Measurements from ENCODE around the gene TMEM31.
"Not testable (repeated sequence)": the region's sequence is repeated elsewhere in the genome, so short reads cannot be mapped to it uniquely, and the experiment has no call there.

Gene TMEM31

DNA sequence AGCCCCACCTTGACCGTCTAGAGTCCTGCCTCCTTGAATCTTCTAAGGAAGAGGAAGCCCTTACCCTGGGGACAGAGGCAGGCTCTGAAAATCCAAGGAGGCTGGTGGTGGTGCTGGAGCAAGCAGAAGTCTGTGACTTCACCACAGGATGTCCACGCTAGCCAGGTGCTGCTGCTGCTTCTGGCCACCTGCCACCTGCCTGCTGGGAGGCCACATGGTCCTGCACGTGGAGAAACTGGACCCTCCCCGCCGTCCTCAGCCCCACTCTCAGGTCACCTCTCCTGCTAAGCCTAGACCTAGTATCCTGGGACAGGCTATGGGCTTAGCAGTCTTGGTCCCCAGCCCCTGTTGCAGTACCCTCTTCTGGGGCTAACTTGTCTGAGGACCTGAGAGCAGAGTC, 15.8 kb downstream of the TMEM31 start:
- no peak for DNase-seq (ENCODE audit: low spot score)

DNA sequence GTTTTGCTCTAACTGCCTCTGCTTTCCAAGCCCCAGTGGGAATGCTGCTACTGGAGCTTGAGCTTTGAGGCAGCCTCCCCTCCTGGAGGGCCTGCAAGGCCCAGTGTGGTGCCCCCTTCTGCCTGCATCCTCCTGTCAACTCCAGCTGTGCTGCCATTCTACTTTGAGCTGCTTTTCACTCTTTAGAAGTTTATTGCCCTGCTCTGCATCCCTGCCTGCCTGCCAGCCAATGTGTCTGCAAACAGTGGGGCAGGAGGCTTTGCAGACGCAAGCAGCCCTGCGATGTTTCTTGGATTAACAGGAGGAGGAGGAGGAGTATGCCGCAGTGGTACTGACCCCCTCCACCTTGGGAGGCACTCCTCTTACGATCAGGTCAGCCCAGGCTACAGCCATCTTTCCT, 16.4 kb downstream of the TMEM31 start:
- DNase-seq (ENCODE audit: low spot score) = no peak

DNA sequence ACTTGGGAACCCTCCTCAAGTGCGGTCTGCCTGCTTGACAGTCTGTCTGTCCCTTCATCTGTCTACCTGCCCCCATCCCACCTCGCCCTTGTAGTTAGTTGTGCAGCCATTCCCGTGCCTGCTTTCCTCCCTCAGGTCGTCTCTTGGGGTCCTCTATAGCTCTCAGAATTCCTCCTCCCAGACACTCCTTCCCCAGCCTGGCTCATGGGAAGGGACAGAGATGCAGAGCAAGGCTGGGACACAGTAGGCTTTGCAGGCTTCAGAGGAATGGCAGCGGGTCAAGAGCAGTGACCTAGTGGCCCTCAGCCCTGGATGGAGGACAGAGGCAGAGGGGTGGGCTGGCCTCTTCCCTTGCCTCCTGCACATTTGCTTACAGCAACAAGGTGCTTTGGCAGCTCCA, 18.3 kb downstream of the TMEM31 start:
- no peak for DNase-seq (ENCODE audit: low spot score)

DNA sequence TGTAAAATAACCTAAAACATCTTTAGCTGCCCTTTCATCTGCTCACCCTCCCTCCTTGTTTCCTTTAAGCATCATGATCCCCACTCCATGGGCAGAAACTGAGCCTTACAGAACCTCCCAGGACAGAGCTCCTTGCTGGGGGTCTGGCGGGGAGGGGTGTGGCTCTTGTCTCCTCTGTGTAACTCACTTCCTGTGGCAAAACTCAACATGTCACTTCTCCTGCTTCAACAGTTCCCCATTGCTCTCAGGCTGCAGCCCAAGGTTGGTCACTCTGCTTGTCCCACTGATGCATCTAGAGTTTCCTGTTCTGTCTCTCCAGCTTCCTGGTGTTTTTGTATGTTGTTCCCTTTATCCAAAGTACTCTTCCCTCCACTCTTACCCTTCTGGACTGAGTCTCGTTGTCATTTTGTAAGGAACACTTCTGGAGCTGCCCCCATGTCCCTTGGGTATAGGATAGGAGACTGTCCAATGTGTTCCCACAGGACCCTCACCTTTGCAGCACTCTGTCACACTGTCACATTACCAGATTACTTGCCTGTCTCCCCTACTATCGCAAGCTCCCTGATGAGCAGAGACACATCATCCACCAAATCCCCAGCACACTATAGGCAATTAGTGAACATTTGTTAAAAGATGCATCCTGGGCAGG, 19.6 kb downstream of the TMEM31 start:
- no peak for DNase-seq (ENCODE audit: low spot score)

DNA sequence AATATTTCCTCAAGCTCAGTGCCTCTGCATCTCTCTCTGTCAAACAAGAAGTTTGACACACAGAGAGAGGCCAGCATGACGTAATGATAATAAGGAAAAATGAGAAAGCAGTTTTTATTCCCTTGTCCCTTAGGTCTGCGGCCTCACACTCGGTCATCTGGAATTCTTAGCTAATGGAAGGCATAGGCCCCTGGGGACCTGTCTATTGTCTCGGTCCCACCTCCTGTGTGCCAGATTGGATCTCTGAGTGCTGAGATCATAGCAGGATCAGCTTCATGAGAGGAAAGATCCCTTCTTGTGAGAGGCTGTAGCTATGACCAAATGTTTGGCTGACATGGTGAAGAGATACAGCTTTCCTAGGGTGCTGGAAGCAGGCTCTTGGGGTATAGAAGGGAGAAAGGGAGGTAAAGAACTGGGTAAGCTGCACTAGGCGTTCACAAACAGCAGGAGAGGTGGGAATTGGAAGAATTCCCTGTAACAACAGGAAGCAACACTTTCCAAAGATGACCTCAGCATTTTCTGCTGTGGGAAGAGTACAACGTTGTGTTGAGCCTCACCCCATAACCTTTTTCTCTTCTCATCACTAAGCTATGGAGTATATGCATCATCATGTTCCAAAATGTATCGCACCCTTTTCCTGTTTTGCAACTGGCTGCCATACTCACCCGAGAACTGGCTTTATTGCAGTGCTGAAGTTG, 20.2 kb downstream of the TMEM31 start:
- no peak for DNase-seq (ENCODE audit: low spot score)

DNA sequence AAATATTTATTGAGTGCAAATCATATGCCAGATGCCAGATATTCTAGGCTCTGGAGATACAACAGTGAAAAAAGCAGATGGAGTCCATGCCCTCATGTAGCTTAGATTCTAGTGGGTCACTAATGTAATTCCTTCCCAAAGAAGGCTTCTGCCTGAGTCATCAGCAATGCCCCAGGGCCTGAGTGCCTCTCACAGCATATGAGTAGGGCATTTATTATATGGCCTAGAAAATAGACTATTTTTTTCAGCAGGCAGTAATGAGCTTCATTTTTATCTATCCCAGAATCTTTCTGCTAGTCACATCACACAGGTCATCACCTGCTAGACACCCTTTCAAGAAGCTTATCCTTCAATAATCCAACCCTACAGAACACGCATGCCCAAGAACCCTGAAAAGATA, 22.3 kb downstream of the TMEM31 start:
- DNase-seq (ENCODE audit: low spot score) = no peak

DNA sequence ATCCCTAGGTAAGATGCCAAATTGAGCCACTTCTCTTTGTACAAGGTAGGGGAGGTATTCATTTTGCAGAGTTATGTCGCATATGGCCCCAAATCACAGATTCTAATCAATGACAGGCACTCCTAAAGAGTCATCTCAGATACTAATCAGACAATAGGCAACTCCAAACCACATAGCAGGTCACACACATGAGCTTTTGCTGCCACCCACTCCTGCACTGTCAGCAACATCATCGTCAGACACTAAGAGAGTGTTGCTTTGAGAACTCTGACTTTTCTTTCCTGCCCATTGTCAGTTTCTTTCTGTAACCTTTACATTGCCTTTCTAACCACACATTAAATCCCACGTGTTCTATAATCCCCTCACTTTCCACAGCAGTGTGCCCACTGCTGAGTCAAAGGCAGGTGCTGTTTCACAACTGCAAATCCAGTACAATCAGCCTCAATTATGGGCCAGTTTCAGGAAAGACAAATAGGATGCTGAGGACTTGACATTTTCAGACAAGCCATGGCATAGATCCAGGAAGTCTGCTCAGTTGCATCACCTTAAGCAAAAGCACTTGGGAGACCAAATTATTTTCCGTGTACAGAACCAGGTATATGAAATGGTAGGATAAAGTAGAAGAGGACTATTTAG, 23.5 kb downstream of the TMEM31 start:
- no peak for DNase-seq (ENCODE audit: low spot score)

DNA sequence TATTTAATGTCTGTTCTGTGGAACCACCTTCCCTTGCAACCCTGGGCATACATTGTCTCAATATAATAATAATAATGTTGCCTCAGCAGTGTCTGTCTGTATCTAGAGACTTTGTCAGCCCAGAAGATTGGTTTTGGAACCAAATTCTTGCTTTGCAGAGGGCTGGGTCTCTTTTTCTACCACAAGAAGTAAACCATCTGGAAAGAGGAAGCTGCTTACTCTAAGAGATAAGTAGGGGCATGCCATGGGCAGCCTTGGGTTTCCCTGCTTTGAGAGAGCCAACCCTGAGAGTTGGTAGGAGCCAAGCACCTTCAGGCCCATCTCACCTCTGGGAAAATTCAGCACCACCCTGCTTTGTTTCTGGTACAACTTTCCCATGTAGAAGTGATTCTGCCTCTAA, 27.0 kb downstream of the TMEM31 start:
- no peak for DNase-seq (ENCODE audit: low spot score)

DNA sequence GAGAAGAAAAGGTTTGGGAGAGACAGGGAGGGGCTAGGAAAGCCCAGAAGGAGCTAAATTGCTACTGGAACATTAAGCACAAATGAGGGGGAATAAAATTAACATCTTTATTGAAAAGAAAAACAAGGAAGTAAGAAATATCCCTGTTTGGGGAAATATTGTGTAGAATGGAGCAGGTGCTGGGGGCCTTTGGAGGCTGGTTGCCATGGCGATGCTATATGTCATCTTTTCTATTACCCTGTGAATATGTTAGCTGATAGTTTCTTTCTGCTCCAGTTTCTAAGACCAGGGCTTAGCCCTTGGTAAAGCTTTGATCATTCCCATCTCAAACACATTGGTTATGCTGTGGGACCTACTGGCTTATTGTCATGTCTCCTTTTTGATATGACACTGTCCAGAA, 28.7 kb downstream of the TMEM31 start:
- DNase-seq (ENCODE audit: low spot score) = no peak

DNA sequence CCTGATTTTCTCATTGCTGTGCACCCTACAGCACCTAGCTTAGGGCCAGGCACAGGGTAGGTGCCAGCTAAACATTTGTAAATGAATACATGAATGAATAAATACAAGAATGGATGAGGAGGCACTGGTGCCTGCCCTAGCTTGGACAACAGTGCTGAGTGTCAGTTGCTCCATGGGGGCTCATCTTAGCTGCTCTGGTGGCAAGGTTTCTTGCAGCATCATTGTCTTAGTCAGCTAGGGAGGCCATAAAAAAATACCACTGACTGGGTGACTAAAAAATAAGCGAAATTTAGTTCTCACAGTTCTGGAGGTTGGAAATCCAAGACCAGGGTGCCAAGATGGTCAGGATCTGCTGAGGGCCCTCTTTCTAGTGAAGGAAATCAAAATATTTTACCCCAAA, 31.2 kb downstream of the TMEM31 start:
- no peak for DNase-seq (ENCODE audit: low spot score)

DNA sequence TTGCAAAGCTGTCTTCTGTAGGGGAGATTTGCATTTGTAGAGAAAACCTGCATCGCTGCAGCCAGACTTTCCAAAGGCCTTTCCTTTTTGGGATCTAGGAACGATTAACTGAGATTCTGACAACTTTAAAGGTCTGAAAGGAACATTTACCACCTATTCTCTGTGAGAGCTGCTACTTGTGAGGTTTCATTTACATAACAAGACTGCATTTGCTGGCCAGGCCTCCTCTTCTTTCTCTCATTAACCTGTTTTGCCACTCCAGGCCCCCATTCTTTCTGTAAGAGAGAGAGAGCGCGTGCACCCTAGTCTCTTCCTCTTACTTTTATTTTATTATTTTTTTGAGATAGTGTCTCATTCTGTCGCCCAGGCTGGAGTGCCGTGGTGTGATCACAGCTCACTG, 31.6 kb downstream of the TMEM31 start:
- no peak for DNase-seq (ENCODE audit: low spot score)

DNA sequence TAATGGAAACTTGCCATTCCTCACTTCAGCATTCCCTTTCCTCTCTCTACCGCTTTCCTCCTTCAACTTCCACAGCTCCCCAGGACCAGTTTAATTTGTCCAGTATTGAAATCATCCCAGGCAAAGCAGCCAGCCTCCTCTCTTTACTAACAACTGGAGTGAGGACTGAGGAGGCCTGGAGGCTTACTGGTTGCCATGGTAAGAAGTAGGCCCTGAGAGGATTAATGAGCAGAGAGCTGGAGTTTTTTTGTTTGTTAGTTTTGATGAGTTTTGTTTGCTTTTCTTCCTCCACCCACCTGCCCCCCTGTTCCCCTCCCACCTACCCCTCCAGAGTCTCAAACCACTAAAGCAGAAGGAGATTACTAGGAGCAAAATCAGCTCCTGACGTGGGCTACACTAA, 36.5 kb downstream of the TMEM31 start:
- DNase-seq (ENCODE audit: low spot score) = no peak

DNA sequence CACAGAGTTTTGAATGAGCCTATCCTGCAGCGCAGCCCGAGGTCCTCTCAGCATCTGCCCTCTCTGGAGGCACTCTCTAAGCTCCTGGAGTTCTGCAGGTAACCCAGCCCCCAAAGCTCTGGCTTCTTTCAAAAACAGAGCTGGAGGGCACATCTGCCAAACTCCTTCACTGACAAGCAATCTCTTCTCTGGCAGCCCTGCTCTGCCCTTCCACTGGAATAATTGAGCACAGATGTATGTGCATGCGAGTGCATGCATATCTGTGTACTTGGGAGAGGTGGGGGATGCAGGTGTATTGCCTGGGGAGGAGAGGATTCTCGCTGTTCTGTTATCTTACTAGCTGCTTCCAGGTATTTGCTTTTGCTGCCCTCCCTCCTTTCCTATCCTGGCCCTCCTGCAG, 43.7 kb downstream of the TMEM31 start:
- DNase-seq (ENCODE audit: low spot score) = no peak

DNA sequence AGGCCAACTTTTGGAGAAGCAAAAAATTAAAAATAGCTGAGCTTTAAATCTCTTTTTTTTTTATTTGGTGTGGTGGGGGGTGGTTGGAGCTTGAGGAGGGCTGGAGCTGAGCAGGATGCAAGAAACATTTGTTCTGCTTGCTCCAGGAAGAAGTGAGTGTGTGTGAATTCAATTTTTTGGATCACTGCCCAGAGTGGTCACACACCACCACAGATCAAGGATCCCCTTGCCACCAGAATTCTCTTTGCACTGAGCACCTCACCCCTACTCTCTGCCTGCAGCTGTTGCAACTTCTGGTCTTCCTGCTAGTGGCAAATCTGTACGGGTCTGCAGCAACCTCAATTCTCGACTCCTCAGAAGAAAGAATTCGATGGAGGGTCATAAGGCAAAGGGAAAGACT, 46.0 kb downstream of the TMEM31 start:
- no peak for DNase-seq (ENCODE audit: low spot score)

DNA sequence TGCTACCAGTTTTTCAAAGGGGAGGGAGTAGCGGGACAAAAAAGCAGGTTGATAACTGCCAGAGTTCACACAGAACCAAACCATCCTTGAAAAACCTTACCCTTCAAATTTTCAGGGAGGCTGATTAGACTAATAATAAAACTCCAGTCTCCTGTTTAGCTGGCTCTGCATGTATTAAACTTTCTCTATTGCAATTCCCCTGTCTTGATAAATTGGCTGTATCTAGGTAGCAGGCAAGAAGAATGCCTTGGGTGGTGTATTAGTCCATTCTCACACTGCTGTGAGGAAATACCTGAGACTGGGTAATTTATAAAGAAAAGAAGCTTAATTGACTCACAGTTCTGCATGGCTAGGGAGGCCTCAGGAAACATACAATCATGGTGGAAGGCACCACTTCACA, 47.8 kb downstream of the TMEM31 start:
- DNase-seq (ENCODE audit: low spot score) = no peak

DNA sequence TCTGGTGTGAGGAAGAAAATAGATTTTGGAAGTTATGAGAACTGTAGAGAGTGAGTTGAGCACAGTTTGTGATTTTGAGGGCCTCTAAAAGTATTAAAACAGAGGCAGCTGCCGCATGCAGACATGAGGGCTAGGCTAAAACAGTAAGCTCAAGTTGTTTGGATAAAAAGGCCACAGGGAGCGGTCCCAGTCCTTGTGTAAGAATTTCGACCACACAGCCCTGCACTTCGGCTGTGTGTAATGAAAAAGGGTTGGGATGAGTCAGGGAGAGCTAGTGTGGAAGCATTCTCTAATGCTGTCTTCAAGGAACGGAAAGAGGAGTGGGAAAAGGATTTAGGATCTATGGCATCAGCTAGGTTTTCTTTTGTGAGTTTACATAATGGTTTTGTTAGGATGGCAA, 52.8 kb downstream of the TMEM31 start:
- not testable (repeated sequence) for DNase-seq (ENCODE audit: low spot score)
